ENCODE measurements around the gene SHANK1.
"Not testable (repeated sequence)": the region's sequence is repeated elsewhere in the genome, so short reads cannot be mapped to it uniquely, and the experiment has no call there.

The SHANK1 gene

DNA sequence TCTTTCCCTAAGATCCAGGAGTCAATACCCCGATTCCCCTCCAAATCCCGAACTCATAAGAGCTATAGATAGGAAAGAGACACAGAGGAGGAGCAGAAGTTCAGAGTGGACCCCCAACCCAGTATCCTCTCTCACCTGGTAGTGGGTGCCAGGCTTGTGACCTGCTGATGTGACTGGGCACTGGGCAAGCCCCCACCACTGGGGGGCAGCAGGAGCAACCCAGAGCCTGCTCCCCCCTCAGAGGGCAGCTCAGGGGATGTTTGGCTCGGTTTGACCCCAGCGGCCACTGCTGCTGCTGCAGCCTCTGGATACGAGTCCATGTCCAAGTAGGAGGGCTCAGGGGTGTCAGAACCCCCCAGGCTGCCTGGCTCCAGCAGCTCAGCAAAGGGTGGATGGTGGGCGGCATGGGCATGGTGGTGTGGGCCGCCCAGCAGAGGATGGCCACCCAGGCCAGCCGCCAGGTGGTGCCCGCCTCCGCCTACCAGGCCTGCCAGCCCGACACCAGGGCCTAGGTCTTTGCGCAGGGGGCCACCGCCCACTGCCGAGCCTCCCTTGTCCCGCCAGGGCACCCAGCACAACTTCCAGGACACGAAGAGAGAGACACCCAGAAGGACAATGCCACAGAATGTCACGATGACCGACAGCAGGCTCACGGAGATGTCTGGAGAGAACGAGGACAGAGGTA is 87.3 kb downstream of the SHANK1 start:
- FAIRE-seq: no peak

DNA sequence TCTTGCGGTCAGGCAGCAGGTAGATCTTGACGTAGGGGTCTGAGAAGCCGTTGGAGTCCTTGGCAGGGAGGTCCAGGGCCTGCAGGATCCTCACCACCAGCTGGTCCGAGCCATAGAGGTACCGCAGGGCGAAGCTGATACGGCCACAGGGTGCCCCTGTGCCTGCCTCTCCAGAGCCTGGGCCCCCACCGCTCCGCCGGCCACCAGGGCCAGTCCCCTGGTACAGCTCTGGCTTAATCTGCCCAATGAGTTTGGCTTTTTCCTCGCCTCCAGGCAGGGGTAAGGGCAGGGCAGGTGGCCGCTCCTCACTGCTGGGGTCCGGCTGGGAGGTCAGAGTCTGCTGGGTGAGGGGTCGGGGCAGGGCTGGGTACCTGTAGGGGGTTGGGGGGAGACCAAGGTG is 89.8 kb downstream of the SHANK1 start:
- no peak for FAIRE-seq

DNA sequence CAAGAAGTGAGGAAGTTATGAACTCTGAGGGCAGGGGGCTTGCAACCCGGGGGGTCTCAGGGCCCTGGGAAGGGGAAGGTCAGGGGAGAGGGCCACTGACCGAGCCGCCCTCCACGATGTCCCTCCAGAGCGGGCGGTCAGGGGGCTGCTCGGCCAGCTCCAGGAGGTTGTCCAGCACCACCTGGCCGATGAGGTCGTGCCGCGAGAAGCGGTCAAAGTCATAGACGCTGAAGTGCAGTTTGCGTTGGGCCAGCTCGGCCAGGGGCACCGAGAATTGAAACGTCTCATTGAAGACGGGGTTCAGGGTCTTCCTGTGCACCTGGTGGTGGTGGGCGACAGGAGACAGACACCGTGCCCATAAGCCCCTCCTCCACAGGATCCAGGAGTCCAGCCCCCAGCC is 90.4 kb downstream of the SHANK1 start:
- no peak for FAIRE-seq

DNA sequence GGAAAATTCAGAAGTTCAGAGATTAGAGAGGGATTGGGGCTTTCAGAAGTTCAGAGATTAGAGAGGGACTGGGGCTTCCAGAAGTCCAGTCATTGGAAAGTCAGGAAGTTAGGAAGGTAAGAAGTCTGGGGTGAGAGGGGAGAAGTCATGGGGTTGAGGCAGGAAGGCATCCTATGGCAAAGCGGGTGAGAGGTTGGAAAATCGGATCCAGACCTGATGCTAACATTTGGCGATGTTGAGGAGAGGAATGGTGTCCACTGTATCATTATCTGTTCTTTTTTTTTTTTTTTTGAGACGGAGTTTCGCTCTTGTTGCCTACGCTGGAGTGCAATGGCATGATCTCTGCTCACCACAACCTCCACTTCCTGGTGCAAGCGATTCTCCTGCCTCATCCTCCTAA is 91.1 kb downstream of the SHANK1 start:
- FAIRE-seq: no peak

DNA sequence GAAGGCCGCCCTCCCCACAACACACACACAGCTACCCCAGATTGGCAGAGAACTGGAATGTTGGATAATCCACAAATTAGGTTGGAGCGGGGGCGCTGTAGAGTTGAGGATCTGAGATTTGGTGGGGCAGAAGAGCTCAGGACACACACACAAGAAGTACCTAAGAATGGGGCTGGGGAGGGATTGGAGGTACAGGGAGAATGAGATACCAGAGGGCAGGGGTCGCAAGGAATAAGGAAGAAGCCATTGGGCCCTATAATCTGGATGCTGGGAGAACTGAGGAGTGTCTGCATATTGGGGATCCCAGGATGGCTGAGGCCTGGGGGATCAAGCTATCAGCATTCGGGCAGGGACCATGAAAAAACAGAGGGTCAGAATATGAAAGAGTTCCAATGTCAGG is 91.5 kb downstream of the SHANK1 start:
- FAIRE-seq: no peak

DNA sequence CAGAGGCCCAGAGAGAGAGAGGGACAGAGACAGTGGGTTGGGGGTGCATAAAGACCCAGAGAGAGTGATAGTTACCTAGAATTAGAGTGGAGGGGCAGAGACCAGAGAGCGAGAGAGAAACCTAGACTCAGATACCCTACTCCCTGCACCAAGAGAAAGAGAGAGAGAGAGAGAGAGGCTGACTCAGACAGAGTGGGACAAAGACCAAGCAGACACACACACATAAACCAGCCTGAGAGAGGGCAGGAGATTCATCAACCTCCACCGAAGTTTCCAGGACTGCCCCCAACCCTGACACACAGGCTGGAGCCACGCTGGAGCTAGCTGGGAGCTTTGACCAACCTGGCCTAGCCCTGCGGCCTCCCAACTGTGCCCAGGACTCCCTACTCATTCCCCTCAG is 92.8 kb downstream of the SHANK1 start:
- no peak for FAIRE-seq

DNA sequence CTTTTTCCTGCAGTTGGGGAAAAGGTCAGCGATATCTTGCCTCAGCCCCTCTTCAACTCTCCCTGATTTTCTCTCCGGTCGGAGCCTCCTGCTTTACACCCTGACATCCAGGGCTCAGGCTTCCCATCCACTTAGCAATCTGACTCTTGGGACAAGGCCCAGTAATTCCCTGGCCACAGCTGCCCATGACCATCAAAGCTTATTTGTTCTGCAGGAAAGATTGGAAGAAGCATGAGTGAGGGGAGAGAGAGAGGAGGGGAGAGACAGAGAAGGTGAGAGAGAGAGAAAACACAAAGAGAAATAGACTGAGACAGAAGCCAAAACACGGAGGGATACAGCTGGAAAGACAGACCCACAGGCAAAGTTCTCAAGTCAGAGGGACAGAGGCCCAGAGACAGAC is 93.6 kb downstream of the SHANK1 start:
- FAIRE-seq: no peak

DNA sequence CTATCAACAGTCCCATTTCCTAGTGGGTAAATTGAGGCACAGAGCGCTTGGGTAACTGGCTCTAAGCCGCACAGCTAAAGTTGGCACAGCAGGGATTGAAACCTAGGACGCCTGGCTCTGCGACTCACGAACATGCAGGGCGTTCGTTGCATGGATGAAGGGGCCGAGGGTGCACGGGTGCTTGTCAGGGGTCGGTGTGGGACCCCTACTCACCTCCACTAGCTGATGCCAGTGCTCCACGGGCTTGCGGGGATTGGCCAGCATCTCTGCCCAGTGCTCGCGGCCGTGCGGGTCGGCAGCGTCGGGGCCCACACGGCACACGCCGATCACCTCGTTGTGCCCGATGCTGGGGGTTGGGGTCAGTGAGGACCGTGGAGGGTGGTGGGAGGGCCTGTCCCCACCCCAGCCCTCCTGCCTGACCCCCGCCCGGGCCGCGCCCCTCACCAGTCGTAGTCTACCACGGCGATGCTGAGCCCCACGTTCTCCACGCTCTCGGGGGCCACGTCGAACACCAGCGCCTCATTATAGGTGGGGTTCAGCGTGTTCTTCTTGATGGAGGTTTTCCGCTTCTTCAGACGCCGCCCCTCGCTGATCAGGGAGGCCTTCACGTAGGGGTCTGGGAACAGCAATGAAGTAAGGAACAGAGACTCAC is 94.5 kb downstream of the SHANK1 start:
- FAIRE-seq: no peak

DNA sequence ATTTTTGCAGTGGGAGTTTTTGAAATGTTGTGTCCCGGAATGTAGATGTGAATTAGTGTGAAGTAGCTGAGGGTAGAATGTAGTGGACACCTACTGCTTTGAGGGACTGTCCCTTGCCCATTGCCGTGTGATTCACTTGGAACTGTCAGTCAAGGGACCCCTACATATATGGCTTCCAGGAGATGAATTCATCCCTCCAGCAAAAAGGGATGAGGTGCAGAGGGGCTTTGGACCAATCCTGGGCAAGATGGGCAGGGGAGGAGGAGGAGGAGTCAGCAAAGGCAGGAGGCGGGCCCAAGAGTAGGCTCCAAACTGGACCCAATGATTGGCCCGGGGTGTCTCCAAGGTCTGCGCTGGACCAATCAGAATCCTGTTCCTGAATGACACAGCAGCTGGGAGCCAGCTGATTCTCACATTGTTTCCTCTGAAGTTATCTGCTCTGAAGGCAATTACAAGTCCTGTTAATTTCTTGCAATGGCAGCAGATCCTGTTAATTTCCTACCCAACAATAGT is 99.2 kb downstream of the SHANK1 start:
- FAIRE-seq: not testable (repeated sequence)

DNA sequence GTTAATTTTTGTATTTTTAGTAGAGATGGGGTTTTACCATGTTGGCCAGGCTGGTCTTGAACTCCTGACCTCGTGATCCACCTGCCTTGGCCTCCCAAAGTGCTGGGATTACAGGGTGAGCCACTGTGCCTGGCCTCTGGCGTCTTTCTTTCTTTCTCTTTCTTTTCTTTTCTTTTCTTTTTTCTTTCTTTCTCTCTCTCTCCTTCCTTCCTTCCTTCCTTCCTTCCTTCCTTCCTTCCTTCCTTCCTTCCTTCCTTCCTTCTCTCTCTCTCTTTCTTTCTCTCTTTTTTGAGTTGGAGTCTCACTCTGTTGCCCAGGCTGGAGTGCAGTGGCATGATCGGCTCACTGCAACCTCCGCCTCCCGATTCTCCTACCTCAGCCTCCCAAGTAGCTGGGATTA is 100.4 kb downstream of the SHANK1 start:
- not testable (repeated sequence) for FAIRE-seq

DNA sequence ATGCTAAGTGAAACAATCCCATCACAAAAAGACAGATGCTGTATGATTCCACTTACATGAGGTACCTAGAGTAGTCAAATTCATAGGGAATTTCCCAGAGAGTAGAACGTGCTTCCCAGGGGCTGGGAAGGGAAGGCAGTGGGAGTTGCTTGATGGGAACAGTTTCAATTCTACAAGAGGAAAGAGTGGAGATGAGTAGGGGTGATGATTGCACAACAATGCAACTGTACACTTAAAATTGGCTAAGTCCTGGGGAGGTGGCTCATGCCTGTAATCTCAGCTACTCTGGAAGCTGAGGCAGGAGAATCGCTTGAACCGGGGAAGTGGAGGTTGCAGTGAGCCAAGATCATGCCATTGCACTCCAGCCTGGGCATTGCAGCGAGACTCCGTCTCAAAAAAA is 101.2 kb downstream of the SHANK1 start:
- not testable (repeated sequence) for FAIRE-seq

DNA sequence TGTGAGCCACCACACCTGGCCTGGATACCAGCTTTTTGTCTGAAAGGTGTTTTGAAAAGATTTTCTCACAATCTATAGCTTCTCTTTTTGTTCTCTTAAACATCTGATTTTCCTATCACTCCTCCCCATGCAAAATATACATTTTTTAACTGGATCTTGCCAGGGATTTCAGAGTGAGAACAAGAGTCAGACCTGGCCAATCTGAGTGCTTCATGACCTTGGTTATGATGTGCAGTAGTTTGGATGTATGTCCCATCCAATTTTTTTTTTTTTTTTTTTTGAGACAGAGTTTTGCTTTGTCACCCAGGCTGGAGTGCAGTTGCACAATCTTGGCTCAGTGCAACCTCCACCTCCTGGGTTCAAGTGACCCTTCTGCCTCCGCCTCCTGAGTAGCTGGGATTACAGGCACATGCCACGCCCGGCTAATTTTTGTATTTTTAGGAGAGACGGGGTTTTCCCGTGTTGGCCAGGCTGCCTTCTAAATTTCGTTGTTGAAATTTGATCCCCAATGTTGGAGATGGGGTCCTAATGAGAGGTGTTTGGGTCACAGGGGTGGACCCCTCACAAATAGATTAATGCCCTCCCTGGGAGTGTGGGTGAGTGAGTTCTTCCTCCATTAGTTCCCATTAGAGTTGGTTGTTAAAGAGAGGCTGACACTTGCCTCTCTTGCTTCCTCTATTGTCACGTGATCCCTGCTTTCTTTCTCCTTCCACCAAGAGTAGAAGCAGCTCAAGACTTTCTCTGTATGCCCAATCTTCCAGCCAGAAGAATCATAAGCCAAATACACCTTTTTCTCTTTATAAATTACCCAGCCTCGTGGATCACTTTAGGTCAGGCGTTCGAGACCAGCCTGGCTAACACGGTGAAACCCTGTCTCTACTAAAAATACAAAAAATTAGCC is 106.8 kb downstream of the SHANK1 start:
- FAIRE-seq: not testable (repeated sequence)
